CD14-positive monocyte (primary cell): ENCODE results near the gene C19orf25. TPM values are rescaled to one million over a fixed set of nuclear protein-coding genes. Genes with fewer than 3 reads are reported as not detected.

Experiments
- DNase-seq, 3 donors: peaks; one replicate each; pipeline ENCODE4 v3.0.0-alpha.2; 2011 to 2022
- H2AFZ ChIP-seq: 2 replicates; pipeline ENCODE4 v1.6.0; 2012; ENCODE audit warnings: mild to moderate bottlenecking, low read depth, low read length, inconsistent platforms; ENCODE audit not compliant: insufficient read depth, poor library complexity, severe bottlenecking
- H3K27ac ChIP-seq, 2 donors: 1 replicate in 1 of 2; 2 replicates in 1 of 2; pipeline ENCODE4 v1.5.1; 2012 to 2013; ENCODE audit warnings: low read length in 2 of 2, control low read depth in 1 of 2, inconsistent platforms in 1 of 2, low read depth in 1 of 2, mild to moderate bottlenecking in 1 of 2
- H3K27me3 ChIP-seq, 2 donors: one replicate each; pipeline versions ENCODE4 v1.6.0 to v1.6.1; 2011 to 2013; ENCODE audit warnings: low read length in 2 of 2; ENCODE audit not compliant: control insufficient read depth in 2 of 2, insufficient read depth in 2 of 2
- H3K36me3 ChIP-seq, 2 donors: replicated peaks in 1 of 2; 1 replicate in 1 of 2; 2 replicates in 1 of 2; pipeline versions ENCODE4 v1.5.1 to v1.6.1; 2012 to 2013; ENCODE audit warnings: low read length in 2 of 2, control low read depth in 1 of 2, inconsistent platforms in 1 of 2, mild to moderate bottlenecking in 1 of 2; ENCODE audit not compliant: insufficient read depth in 2 of 2, control insufficient read depth in 1 of 2
- H3K4me1 ChIP-seq, 2 donors: 1 replicate in 1 of 2; 2 replicates in 1 of 2; pipeline versions ENCODE4 v1.5.1 to v1.6.1; 2012 to 2013; ENCODE audit warnings: low read length in 2 of 2, control low read depth in 1 of 2, inconsistent platforms in 1 of 2, mild to moderate bottlenecking in 1 of 2, moderate library complexity in 1 of 2; ENCODE audit not compliant: insufficient read depth in 2 of 2, control insufficient read depth in 1 of 2
- H3K4me2 ChIP-seq: replicated peaks from 2 replicates; pipeline ENCODE3; 2012; ENCODE audit warnings: low read length, moderate library complexity, mild to moderate bottlenecking; ENCODE audit not compliant: poor library complexity, severe bottlenecking; ENCODE audit errors: extremely low read depth
- H3K4me3 ChIP-seq, 3 experiments: fragments of 200-600 bp in 1 of 3; sonication (generic) in 1 of 3; replicated peaks in 1 of 3; 1 replicate in 2 of 3; 2 replicates in 1 of 3; pipeline ENCODE4 v1.5.1; 2011 to 2013; ENCODE audit warnings: low read length in 3 of 3, mild to moderate bottlenecking in 3 of 3, control low read depth in 2 of 3, low read depth in 2 of 3, inconsistent platforms in 1 of 3, moderate library complexity in 1 of 3
- H3K79me2 ChIP-seq: 2 replicates; pipeline ENCODE4 v1.6.0; 2012; ENCODE audit warnings: mild to moderate bottlenecking, control low read depth, inconsistent platforms, low read length, moderate library complexity; ENCODE audit not compliant: insufficient read depth
- H3K9ac ChIP-seq: 2 replicates; pipeline ENCODE4 v1.6.0; 2017; ENCODE audit warnings: low read length, mild to moderate bottlenecking; ENCODE audit not compliant: insufficient read depth, poor library complexity, severe bottlenecking
- H3K9me3 ChIP-seq, 2 donors: replicated peaks in 1 of 2; 1 replicate in 1 of 2; 2 replicates in 1 of 2; pipeline versions ENCODE4 v1.5.1 to v1.6.1; 2012 to 2013; ENCODE audit warnings: low read length in 2 of 2, control low read depth in 1 of 2; ENCODE audit not compliant: control insufficient read depth in 1 of 2, insufficient read depth in 1 of 2
- H4K20me1 ChIP-seq: 2 replicates; pipeline ENCODE4 v1.6.0; 2012; ENCODE audit warnings: mild to moderate bottlenecking, low read length, control low read depth, moderate library complexity; ENCODE audit not compliant: insufficient read depth
- H3K27ac Mint-ChIP-seq, 7 donors: one replicate each; pipeline ENCODE4 v1.8.0; 2020; ENCODE audit warnings: mild to moderate bottlenecking in 7 of 7, mixed read lengths in 7 of 7, moderate library complexity in 6 of 7, inconsistent platforms in 2 of 7
- H3K27me3 Mint-ChIP-seq, 3 donors: one replicate each; pipeline ENCODE4 v1.8.0; 2021 to 2022; ENCODE audit warnings: low read depth in 3 of 3, mild to moderate bottlenecking in 3 of 3, mixed read lengths in 3 of 3, moderate library complexity in 3 of 3, inconsistent platforms in 1 of 3
- H3K36me3 Mint-ChIP-seq, 2 donors: one replicate each; pipeline ENCODE4 v1.8.0; 2020; ENCODE audit warnings: mixed read lengths in 2 of 2, inconsistent platforms in 1 of 2, mild to moderate bottlenecking in 1 of 2
- H3K4me1 Mint-ChIP-seq: one replicate; pipeline ENCODE4 v1.8.0; 2020; ENCODE audit warnings: mild to moderate bottlenecking, mixed read lengths
- H3K4me3 Mint-ChIP-seq, 2 donors: one replicate each; pipeline ENCODE4 v1.8.0; 2020; ENCODE audit warnings: mild to moderate bottlenecking in 2 of 2, mixed read lengths in 2 of 2, moderate library complexity in 1 of 2
- H3K9me3 Mint-ChIP-seq, 7 donors: one replicate each; pipeline ENCODE4 v1.8.0; 2020 to 2022; ENCODE audit warnings: mixed read lengths in 7 of 7, mild to moderate bottlenecking in 6 of 7, moderate library complexity in 6 of 7, inconsistent platforms in 2 of 7
- CTCF ChIP-seq: fragments of 200-600 bp; IDR thresholded peaks from one replicate; pipeline ENCODE4 v1.8.0; 2022; ENCODE audit warnings: antibody characterized with exemption, mild to moderate bottlenecking
- WGBS: methylation state at CpG from one replicate; pipeline ENCODE4 v1.1.5; 2013; ENCODE audit warnings: missing lambda C conversion rate; ENCODE audit not compliant: insufficient coverage; 5-methylcytosine and 5-hydroxymethylcytosine counted together
- intact Hi-C, 2 donors: fragments of 100-400 bp; cut with micrococcal nuclease; formaldehyde crosslinking; loops; one replicate each; pipeline versions ENCODE4 v1.15.0 to v1.15.1; 2023
- polyA plus RNA-seq, 3 donors: library from polyadenylated mRNA; depleted of rRNA in 1 of 3; unstranded in 2 of 3; stranded (reverse) in 1 of 3; fragments of 300-500 nt in 2 of 3; fragments of >200 nt in 1 of 3; fragmentation: Illumina TruSeq in 2 of 3; gene quantifications; 1 replicate in 2 of 3; 2 replicates in 1 of 3; pipeline ENCODE4 v1.2.3, GENCODE V29; 2012 to 2021

Gene C19orf25
- polyA plus RNA-seq, 3 donors = 18.2 to 20.9 (median 19.9) TPM

DNA sequence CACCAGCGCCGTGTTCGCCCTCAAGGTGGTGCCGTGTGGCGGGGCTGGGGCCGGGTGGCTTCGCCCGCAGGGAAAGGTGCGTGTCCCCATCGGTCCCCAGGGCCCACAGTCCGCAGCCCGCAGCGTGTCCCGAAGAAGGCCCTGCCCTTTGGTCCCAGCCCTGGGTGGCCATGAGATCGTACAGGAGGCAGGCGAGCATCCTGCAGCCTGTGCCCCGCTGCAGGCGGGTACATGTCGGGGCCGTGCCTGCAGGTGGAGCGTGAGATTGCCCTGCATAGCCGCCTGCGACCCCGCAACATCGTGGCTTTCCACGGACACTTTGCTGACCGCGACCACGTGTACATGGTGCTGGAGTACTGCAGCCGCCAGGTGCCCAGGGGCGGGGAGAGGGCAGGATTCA is 46.3 kb upstream of the C19orf25 start:
- H3K36me3 ChIP-seq = no peaks in the 10 kb centered on the region
- H3K9me3 ChIP-seq = no peaks in the 10 kb centered on the region
- WGBS = 60% methylated on average over 31 of the region's 31 CpGs
- Mint-ChIP-seq H3K9me3 (peaks cover 0 to 7% (median 5%) of the 10 kb centered on the region in 7 donors), H3K4me1 (peaks cover 3% of the 10 kb centered on the region), H3K27ac (no peak overlapping the region), H3K36me3 (peaks cover 0 to 3% of the 10 kb centered on the region in 2 donors), H3K4me3 (no peak overlapping the region), H3K27me3 (peaks cover 23 to 48% (median 31%) of the 10 kb centered on the region in 3 donors)
- DNase-seq = no peak
- no peak overlapping the region for H2AFZ ChIP-seq
- no peaks in the 10 kb centered on the region for H3K79me2 ChIP-seq
- no peaks in the 10 kb centered on the region for H4K20me1 ChIP-seq
- H3K4me3 ChIP-seq = no peak overlapping the region
- no peak overlapping the region for H3K27ac ChIP-seq
- H3K27me3 ChIP-seq = peaks cover 5 to 30% of the 10 kb centered on the region in 2 donors
- no peak for TF ChIP-seq CTCF
- H3K4me2 ChIP-seq = no peak overlapping the region
- intact Hi-C loops = no loop called here
- H3K4me1 ChIP-seq = no peaks in the 10 kb centered on the region
- H3K9ac ChIP-seq = no peak overlapping the region

GRCh38 chr19:1524972-1525325 is 45.9 kb upstream of the C19orf25 start:
- H3K27me3 Mint-ChIP-seq = peaks cover 23 to 47% (median 31%) of the 10 kb centered on the region in 3 donors
- Histone ChIP-seq H3K9me3 (no peaks in the 10 kb centered on the region), H3K4me2 (no peak overlapping the region), H3K9ac (no peak overlapping the region), H3K27me3 (peaks cover 5 to 30% of the 10 kb centered on the region in 2 donors), H2AFZ (no peak overlapping the region), H3K4me1 (no peaks in the 10 kb centered on the region), H3K36me3 (no peaks in the 10 kb centered on the region), H3K79me2 (no peaks in the 10 kb centered on the region), H4K20me1 (no peaks in the 10 kb centered on the region), H3K4me3 (no peak overlapping the region), H3K27ac (no peak overlapping the region)
- intact Hi-C loops = no loop called here
- H3K4me3 Mint-ChIP-seq = peak overlapping the region in 1 of 2 donors; percentile 84
- no peak for DNase-seq
- peaks cover 3% of the 10 kb centered on the region for H3K4me1 Mint-ChIP-seq
- no peak overlapping the region for H3K27ac Mint-ChIP-seq
- H3K36me3 Mint-ChIP-seq = peaks cover 0 to 3% of the 10 kb centered on the region in 2 donors
- no peak for TF ChIP-seq CTCF
- H3K9me3 Mint-ChIP-seq = peaks cover 0 to 7% (median 5%) of the 10 kb centered on the region in 7 donors
- 72% methylated on average over 13 of the region's 17 CpGs for WGBS
